Stimulated activated CD8-positive, alpha-beta memory T cell treated with anti-CD3 and anti-CD28 coated beads, Interleukin-12 subunit alpha, Interleukin-12 subunit beta, amount 100 ng/mL, for 24 hours (primary cell): ENCODE data around the gene NR3C1.

Experiments
- DNase-seq: peaks from one replicate; pipeline ENCODE4 v3.0.0-alpha.2; 2020; ENCODE audit errors: extremely low read depth

NR3C1 gene

GRCh38 chr5:143261748-143262392 lies 141.6 kb downstream of the NR3C1 start:
- DNase-seq, result no peak

- DNase-seq, result no peak
Observed at GRCh38 chr5:143259254-143259605, 144.3 kb downstream of the NR3C1 start.

DNA sequence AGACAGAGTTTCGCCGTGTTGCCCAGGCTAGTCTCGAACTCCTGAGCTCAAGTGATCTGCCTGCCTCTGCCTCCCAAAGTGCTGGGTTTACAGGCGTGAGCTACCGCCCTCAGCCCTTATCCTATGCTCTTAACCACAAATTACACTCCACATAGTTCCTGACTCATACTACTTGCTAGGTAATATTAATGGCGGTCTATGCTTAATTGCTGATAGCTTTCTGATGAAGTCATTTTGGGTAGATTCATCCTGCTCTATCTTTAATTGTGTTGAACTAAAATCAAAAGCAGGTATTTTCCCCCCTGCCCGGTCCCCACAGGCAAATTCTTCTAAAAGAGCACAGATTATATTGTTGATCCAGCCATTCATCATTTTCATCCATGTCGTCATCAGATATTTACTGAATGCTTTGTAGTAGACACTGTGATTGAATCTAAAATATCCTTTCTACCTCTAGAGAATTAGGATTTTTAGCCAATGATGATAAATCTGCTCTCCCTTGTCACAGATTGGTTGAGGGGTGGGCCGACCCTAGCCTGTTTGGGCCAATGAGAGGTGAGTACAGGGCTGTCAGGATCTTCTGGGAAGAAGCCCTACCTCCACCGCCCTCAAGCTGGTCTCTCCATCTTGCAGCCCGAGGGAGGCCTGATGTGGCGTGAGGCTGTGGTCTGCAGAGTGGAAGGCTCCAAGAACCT lies 144.8 kb downstream of the NR3C1 start:
- no peak for DNase-seq

DNA sequence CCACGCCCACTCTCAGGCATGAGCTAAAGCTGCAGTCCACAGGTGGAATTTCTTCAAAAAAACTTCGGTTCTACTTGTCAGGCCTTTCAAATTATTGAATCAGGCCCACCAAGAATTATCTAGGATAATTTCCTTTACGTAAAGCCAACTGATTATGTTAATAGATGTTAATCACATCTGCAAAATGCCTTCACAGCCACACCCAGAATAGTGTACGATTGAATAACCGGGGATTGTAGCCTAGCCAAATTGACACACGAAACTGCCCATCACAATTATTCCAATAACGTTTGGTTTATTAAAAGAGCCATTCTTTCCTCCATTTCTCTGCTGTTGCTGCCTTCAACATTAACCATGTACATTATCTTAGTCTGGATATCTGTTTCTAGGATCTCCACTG lies 148.7 kb downstream of the NR3C1 start:
- DNase-seq, result no peak

GRCh38 chr5:143251946-143252345 lies 151.5 kb downstream of the NR3C1 start:
- DNase-seq, result no peak

- DNase-seq, result no peak
Observed at GRCh38 chr5:143251190-143251589, 152.3 kb downstream of the NR3C1 start.

GRCh38 chr5:143249851-143250250 lies 153.6 kb downstream of the NR3C1 start:
- no peak for DNase-seq

GRCh38 chr5:143248822-143249579 lies 154.5 kb downstream of the NR3C1 start:
- DNase-seq, result no peak

- DNase-seq, result no peak
Observed at GRCh38 chr5:143248391-143248790, 155.1 kb downstream of the NR3C1 start.

- DNase-seq, result no peak
Observed at GRCh38 chr5:143247134-143247815, 156.2 kb downstream of the NR3C1 start.

GRCh38 chr5:143245929-143246561 lies 157.4 kb downstream of the NR3C1 start:
- no peak for DNase-seq

- no peak for DNase-seq
Observed at GRCh38 chr5:143244990-143245389, 158.5 kb downstream of the NR3C1 start.

- no peak for DNase-seq
Observed at GRCh38 chr5:143244000-143244736, 159.3 kb downstream of the NR3C1 start.

DNA sequence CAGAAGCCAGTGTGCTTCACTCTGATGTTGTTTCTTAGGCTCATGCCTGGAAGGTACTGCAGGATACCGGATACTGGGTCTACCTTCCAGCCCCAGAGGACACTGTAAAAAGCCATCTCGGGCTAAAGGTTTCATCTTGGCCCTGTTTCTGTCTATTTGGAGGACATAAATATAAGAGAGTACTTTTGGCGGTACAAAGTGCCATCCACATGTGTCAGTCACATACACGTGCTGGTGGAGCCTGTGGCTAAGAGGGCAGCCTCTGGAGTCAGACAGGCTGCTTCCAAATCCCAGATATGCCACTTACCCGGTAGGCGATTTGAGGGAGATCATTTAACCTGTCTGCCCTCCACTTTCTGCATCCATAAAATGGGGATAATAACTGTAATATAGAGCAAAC lies 160.4 kb downstream of the NR3C1 start:
- DNase-seq, result no peak

DNA sequence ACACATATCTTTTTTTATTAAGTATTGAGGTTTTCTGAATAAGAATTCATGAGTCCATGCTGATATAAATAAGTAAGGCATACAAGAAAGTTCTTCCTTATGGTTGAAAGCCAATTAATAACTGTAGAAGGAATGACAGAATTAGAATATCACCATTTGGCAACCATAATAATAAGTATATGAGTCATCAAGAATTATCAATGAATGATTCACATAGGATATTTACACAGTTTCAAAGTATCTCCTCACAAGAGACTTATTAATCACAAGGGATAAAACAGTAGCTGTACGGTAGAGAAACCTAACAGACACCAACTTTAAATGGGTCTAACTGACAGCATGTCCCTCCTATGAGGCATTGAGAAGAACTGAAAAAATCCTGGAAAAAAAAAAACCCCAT lies 161.6 kb downstream of the NR3C1 start:
- DNase-seq, result no peak

DNA sequence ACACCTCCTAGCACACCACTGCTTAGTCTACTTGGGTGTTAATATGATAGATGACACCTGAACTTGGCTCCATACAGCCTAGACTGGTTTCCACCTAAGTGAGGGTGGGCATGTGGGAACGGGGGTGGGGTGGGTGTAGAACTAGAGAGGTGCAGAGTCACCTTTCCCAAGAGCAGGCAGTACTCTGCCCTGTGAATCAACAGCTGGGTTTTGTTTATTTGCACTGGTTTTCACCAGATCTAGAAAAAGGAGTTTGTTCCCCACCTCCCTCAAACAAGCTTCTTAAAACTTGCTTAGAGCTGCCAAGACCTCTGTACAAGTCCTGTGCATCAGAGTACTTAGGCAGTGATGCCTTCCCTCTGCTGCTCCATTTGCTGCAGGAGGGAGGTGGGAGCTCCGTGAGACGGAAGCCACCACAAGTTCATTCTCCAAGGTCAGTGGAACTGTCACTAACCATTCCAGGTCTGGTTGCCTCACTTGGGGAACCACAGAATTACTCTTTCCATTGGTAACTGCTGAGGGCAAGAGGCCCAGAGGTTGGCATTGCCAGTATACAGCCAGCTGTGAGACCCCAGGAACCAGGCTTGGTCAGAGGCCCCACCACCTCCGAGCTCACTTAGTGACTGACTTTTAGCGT lies 163.5 kb downstream of the NR3C1 start:
- DNase-seq, result no peak

DNA sequence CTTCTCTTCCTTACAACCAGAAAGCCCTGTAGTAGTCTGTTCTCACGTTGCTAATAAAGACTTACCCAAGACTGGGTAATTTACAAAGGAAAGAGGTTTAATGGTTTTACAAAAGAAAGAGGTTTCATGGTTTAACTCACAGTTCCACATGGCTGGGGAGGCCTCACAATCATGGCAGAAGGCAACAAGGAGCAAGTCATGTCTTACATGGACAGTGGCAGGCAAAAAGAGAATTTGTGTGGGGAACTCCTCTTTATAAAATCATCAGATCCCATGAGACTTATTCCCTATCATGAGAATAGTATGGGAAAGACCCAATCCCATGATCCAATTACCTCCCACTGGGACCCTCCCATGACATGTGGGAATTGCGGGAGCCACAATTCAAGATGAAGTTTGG lies 164.9 kb downstream of the NR3C1 start:
- DNase-seq, result no peak

- DNase-seq, result no peak
Observed at GRCh38 chr5:143237664-143238063, 165.8 kb downstream of the NR3C1 start.

- DNase-seq, result no peak
Observed at GRCh38 chr5:143236682-143237081, 166.8 kb downstream of the NR3C1 start.

GRCh38 chr5:143235423-143235822 lies 168.1 kb downstream of the NR3C1 start:
- DNase-seq, result no peak
